H1 (cell line): Measurements from ENCODE around the gene CHRNA1. TPM values are rescaled to one million over a fixed set of nuclear protein-coding genes. Genes with fewer than 3 reads are reported as not detected.

Experiments
- CHD2 ChIP-seq: IDR thresholded peaks from 2 replicates; pipeline ENCODE4 v1.6.1; 2012; ENCODE audit warnings: low read length, improper control_type of control experiment
- CHD7 ChIP-seq: fragments of 300-600 bp; sonication (generic); IDR thresholded peaks from 2 replicates; pipeline ENCODE4 v1.7.1; 2012; ENCODE audit warnings: low read length, moderate library complexity, mild to moderate bottlenecking, inconsistent platforms; ENCODE audit not compliant: insufficient replicate concordance
- JUND ChIP-seq: IDR thresholded peaks from 2 replicates; pipeline ENCODE4 v1.6.1; 2011; ENCODE audit warnings: mild to moderate bottlenecking, improper control_type of control experiment, low read length
- POU5F1 ChIP-seq: IDR thresholded peaks from 2 replicates; pipeline ENCODE4 v1.6.1; 2011; ENCODE audit warnings: low read depth, mild to moderate bottlenecking, low read length, moderate library complexity
- polyA plus RNA-seq, 7 experiments: library from polyadenylated mRNA; depleted of rRNA in 3 of 7; stranded (reverse) in 5 of 7; unstranded in 2 of 7; fragments of >200 nt in 5 of 7; fragments of 200-250 nt in 2 of 7; gene quantifications; 1 replicate in 5 of 7; 2 replicates in 1 of 7; 4 replicates in 1 of 7; pipeline versions ENCODE4 v1.2.1 to v1.2.3, GENCODE V29; 2011 to 2013; ENCODE audit warnings: missing spikeins in 2 of 7, mixed read lengths in 2 of 7
- total RNA-seq: library from RNA; stranded (reverse); fragmentation: NEBNext Ultra II Directional; extraction: Animal tissue kit (Norgen Biotek cat#: 25700); gene quantifications from 2 replicates; pipeline ENCODE4 v1.2.1, GENCODE V29; 2021

The CHRNA1 gene
- total and polyA plus RNA-seq, 2 of the 8 experiments (the other 6 are each of a cell fraction or from before 2014, with no cell fraction given): 0.11 to 0.15 TPM

DNA sequence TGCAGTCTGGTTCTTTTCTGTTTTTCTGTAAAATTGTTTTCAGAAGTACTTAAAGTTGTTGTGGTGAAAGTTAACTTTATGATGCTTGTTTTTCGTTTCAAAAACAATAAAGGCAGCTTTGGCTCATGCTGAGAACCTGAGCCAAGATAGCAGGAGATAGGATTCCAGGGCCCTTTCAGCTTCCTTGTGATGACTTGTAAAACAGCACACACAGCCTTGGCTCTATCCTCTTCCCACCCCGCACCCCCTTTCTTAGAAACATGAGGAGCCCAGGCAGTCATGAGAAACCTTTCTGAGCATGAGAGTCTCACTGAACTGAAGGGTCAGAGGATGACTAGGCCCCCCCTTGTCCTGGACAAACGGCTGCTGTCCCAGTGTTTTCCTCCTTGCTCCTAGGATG lies 12.4 kb upstream of the CHRNA1 start (continued):
- TF ChIP-seq CHD7: no peak
- no peak for TF ChIP-seq CHD2
- TF ChIP-seq POU5F1: no peak
- TF ChIP-seq JUND: no peak
- TF ChIP-seq, all 59 proteins: peak for 0
